OCI-LY1 (cell line): ENCODE measurements around the gene SBSN.

Experiments
- H2AFZ ChIP-seq: fragments of 200-600 bp; sonication (generic), shearing (Covaris generic); 2 replicates; pipeline ENCODE4 v1.6.0; 2014; ENCODE audit warnings: antibody characterized with exemption, mild to moderate bottlenecking, low read length
- H3F3A ChIP-seq: fragments of 200-600 bp; sonication (generic), shearing (Covaris generic); 2 replicates; pipeline ENCODE4 v1.6.0; 2014; ENCODE audit warnings: mild to moderate bottlenecking, antibody characterized with exemption, low read length, moderate library complexity; ENCODE audit not compliant: insufficient read depth
- H3K27ac ChIP-seq: fragments of 200-600 bp; sonication (generic); 2 replicates; pipeline ENCODE4 v1.5.1; 2014; ENCODE audit warnings: low read length, mixed run types, mild to moderate bottlenecking, low read depth; ENCODE audit not compliant: poor library complexity, severe bottlenecking
- H3K27me3 ChIP-seq: fragments of 200-600 bp; sonication (generic); 2 replicates; pipeline ENCODE4 v1.6.0; 2014; ENCODE audit warnings: antibody characterized with exemption, mild to moderate bottlenecking, low read length, moderate library complexity; ENCODE audit not compliant: insufficient read depth
- H3K36me3 ChIP-seq: fragments of 200-600 bp; sonication (generic); 2 replicates; pipeline ENCODE4 v1.6.1; 2014; ENCODE audit warnings: mild to moderate bottlenecking, antibody characterized with exemption, low read length, moderate library complexity, mixed read lengths; ENCODE audit not compliant: insufficient read depth
- H3K4me1 ChIP-seq: fragments of 200-600 bp; sonication (generic); 2 replicates; pipeline ENCODE4 v1.5.1; 2014; ENCODE audit warnings: mild to moderate bottlenecking, low read length, moderate library complexity; ENCODE audit not compliant: insufficient read depth, severe bottlenecking
- H3K4me2 ChIP-seq: fragments of 200-600 bp; sonication (generic), shearing (Covaris generic); 2 replicates; pipeline ENCODE4 v1.6.1; 2014; ENCODE audit warnings: low read length
- H3K4me3 ChIP-seq: fragments of 200-600 bp; sonication (generic); 2 replicates; pipeline ENCODE4 v1.5.1; 2014; ENCODE audit warnings: low read length, low read depth, mild to moderate bottlenecking, mixed read lengths; ENCODE audit not compliant: poor library complexity, severe bottlenecking
- H3K79me2 ChIP-seq: fragments of 200-600 bp; shearing (Covaris generic); 2 replicates; pipeline ENCODE4 v1.6.1; 2016; ENCODE audit warnings: mixed run types, low read length, mixed read lengths; ENCODE audit not compliant: insufficient read depth
- H3K9ac ChIP-seq: fragments of 200-600 bp; sonication (generic), shearing (Covaris generic); 2 replicates; pipeline ENCODE4 v1.6.1; 2014; ENCODE audit warnings: mild to moderate bottlenecking, low read length, mixed read lengths
- H3K9me2 ChIP-seq: fragments of 200-600 bp; sonication (generic), shearing (Covaris generic); 2 replicates; pipeline ENCODE4 v1.6.1; 2014; ENCODE audit warnings: low read depth, mild to moderate bottlenecking, low read length, mixed read lengths
- H3K9me3 ChIP-seq: fragments of 200-600 bp; shearing (Covaris generic); 2 replicates; pipeline ENCODE4 v1.6.1; 2014; ENCODE audit warnings: low read length, mixed read lengths
- H4K20me1 ChIP-seq: fragments of 200-600 bp; sonication (generic), shearing (Covaris generic); 2 replicates; pipeline ENCODE4 v1.6.0; 2016; ENCODE audit warnings: mild to moderate bottlenecking, low read length; ENCODE audit not compliant: insufficient read depth
- EZH2 ChIP-seq: fragments of 200-600 bp; sonication (generic), shearing (Covaris generic); IDR thresholded peaks from 2 replicates; pipeline ENCODE4 v1.8.0; 2017; ENCODE audit warnings: borderline replicate concordance, mixed run types, mild to moderate bottlenecking, antibody characterized with exemption, low read length, moderate library complexity, mixed read lengths
- TF ChIP-seq, protein P1 (sequence below): fragments of 200-600 bp; sonication (generic), shearing (Covaris generic); IDR thresholded peaks from 2 replicates; pipeline ENCODE4 v1.5.1; 2017; ENCODE audit warnings: mild to moderate bottlenecking, antibody characterized with exemption, low read length, moderate library complexity, mixed read lengths

The SBSN gene

DNA sequence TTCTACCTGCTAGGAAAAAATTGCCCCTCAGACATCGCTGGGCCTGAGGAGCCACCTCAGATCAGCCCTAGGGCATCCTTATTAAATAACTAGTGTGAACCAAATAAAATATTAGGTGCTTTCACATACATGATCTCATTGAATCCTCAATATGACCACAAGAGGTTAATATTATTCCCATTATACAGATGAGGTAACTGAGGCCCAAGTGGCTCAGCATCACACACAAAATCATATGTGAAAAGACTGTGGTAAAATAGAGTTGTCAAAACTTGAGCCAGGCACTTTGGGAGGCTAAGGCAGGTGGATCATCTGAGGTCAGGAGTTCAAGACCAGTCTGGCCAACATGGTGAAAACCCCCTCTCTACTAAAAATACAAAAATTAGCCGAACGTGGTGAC is 11.8 kb downstream of the SBSN start:
- no peak overlapping the region for H3K9ac ChIP-seq
- no peaks in the 10 kb centered on the region for H3K36me3 ChIP-seq
- no peaks in the 10 kb centered on the region for H3K79me2 ChIP-seq
- H3K9me2 ChIP-seq, result no peaks in the 10 kb centered on the region
- no peaks in the 10 kb centered on the region for H3F3A ChIP-seq
- no peaks in the 10 kb centered on the region for H3K4me1 ChIP-seq
- no peak overlapping the region for H3K27ac ChIP-seq
- H3K27me3 ChIP-seq, result peaks cover 5% of the 10 kb centered on the region; the same call in 1 of the 2 replicates
- H4K20me1 ChIP-seq, result no peaks in the 10 kb centered on the region
- no peak for TF ChIP-seq EZH2
- TF ChIP-seq, protein P1, sequence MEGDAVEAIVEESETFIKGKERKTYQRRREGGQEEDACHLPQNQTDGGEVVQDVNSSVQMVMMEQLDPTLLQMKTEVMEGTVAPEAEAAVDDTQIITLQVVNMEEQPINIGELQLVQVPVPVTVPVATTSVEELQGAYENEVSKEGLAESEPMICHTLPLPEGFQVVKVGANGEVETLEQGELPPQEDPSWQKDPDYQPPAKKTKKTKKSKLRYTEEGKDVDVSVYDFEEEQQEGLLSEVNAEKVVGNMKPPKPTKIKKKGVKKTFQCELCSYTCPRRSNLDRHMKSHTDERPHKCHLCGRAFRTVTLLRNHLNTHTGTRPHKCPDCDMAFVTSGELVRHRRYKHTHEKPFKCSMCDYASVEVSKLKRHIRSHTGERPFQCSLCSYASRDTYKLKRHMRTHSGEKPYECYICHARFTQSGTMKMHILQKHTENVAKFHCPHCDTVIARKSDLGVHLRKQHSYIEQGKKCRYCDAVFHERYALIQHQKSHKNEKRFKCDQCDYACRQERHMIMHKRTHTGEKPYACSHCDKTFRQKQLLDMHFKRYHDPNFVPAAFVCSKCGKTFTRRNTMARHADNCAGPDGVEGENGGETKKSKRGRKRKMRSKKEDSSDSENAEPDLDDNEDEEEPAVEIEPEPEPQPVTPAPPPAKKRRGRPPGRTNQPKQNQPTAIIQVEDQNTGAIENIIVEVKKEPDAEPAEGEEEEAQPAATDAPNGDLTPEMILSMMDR, result no peak
- no peak overlapping the region for H3K4me3 ChIP-seq
- H3K4me2 ChIP-seq, result no peak overlapping the region
- H2AFZ ChIP-seq, result no peak overlapping the region
- H3K9me3 ChIP-seq, result no peaks in the 10 kb centered on the region

DNA sequence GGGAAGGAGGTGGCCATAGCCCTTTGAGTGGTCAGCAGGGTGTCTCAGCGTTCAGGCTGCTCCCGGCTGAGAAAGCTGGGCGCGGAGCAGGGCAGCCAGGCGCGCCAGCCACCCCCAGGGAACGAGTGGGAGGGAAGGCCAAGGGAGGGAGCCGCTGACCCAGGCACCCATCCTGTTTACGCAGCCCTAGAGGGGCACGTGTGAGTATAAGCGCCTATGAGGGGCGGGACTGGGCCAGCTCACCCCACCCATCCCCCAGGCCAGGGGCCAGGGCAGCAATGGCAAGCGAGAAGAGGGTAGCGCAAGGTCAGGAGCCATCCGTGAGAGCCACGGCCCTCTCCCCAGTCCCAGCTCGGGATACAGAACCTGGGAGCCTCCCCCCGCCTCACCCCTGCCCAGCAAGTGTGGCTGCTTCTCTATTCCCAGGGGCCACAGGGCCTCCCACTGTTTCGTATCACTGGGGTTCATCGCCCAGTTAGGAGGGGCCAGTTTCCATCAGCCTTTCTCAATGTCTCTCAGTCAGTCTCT is 13.8 kb downstream of the SBSN start:
- no peaks in the 10 kb centered on the region for H4K20me1 ChIP-seq
- H3K4me2 ChIP-seq, result no peak overlapping the region
- H3K4me1 ChIP-seq, result no peaks in the 10 kb centered on the region
- H3K27me3 ChIP-seq, result peaks cover 5% of the 10 kb centered on the region; the same call in 1 of the 2 replicates
- H3K36me3 ChIP-seq, result no peaks in the 10 kb centered on the region
- no peak overlapping the region for H2AFZ ChIP-seq
- no peaks in the 10 kb centered on the region for H3K9me3 ChIP-seq
- no peak overlapping the region for H3K27ac ChIP-seq
- no peak overlapping the region for H3K9ac ChIP-seq
- H3K4me3 ChIP-seq, result no peak overlapping the region
- H3K79me2 ChIP-seq, result no peaks in the 10 kb centered on the region
- no peaks in the 10 kb centered on the region for H3F3A ChIP-seq
- no peaks in the 10 kb centered on the region for H3K9me2 ChIP-seq
- TF ChIP-seq EZH2, result no peak
- TF ChIP-seq, protein P1, result no peak

DNA sequence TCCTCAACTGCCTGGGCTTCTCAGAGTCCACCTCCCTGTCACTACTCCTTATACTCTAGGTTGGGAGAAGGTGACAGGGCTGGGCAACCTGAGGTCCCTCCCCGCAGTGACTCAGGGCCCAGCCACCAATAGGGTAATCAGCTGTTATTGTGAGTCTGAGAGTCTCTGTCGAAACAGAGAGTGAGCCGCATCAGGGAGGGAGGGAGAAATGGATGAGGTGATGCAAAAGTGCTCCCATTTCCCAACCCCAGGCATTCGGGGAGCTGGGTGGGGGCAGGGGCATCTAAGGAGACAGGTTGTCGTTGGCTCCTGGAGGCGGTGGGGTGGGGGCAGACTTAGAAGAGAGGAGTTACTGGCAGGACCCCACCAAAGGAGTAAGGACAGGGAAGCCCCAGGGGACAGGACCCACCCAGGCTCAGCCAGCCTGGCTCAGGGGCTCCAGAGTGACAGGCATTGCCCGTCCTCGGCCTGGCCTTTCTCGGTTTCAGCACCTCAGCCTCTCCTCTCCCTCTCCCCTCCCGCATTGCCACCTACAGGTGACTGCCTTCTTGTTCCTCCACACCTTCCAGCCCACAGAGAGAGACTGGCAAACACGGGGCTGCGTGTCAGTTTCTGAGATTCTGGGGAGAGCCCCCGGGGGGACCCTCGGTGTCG is 14.4 kb downstream of the SBSN start, which contains the start of gene DMKN:
Gene DMKN, minus strand, starts transcription at position 22 of the 654 bp plus-strand sequence. CDS start 174 bp downstream, outside the sequence.
- Histone ChIP-seq H3K9ac (no peak within 1 kb of the TSS), H3K4me2 (no peak within 1 kb of the TSS), H3K79me2 (no peaks in the 10 kb centered on the region), H3K27ac (no peak within 1 kb of the TSS), H3F3A (no peaks in the 10 kb centered on the region), H3K9me2 (no peaks in the 10 kb centered on the region), H4K20me1 (no peaks in the 10 kb centered on the region), H3K9me3 (no peaks in the 10 kb centered on the region), H3K27me3 (peaks cover 5% of the 10 kb centered on the region; the same call in 1 of the 2 replicates), H3K4me1 (no peaks in the 10 kb centered on the region), H3K36me3 (no peaks in the 10 kb centered on the region), H2AFZ (no peak within 1 kb of the TSS), H3K4me3 (no peak within 1 kb of the TSS)
- TF ChIP-seq EZH2, result no peak
- TF ChIP-seq, protein P1, result no peak
